PC-9 (cell line): ENCODE data around the gene CYP2R1. TPM values are rescaled to one million over a fixed set of nuclear protein-coding genes. Genes with fewer than 3 reads are reported as not detected.

Experiments
- BruUV-seq: library from RNA; stranded (reverse); fragments of 400-500 nt; replicated peaks from 2 replicates; lab custom pipeline; 2021; lab: Mats Ljungman, UMichigan
- CTCF ChIA-PET: fragments of 300-600 bp; sonication (Branson Sonifier 250); formaldehyde crosslinking; loops from one replicate; lab custom pipeline; 2022; ENCODE audit warnings: antibody characterized with exemption; lab: Charles Lee
- POLR2A ChIA-PET: fragments of 300-600 bp; sonication (Branson Sonifier 250); formaldehyde crosslinking; loops from one replicate; lab custom pipeline; 2022; ENCODE audit warnings: antibody characterized with exemption; ENCODE audit not compliant: unreplicated experiment; lab: Charles Lee
- DNase-seq, 2 experiments: peaks; one replicate each; pipeline versions ENCODE4 v3.0.0 to v3.0.0-alpha.2; 2015 to 2022; ENCODE audit warnings: mixed read lengths in 1 of 2
- H2AFZ ChIP-seq: fragments of 200-600 bp; sonication (generic); 2 replicates; pipeline ENCODE4 v1.8.1; 2017; ENCODE audit warnings: antibody characterized with exemption
- H3F3A ChIP-seq: fragments of 200-600 bp; sonication (generic); 2 replicates; pipeline ENCODE4 v1.8.1; 2017; ENCODE audit warnings: antibody characterized with exemption, mild to moderate bottlenecking, low read depth; ENCODE audit not compliant: insufficient read depth
- H3K27ac ChIP-seq: fragments of 200-600 bp; sonication (generic); 2 replicates; pipeline ENCODE4 v1.6.1; 2016; ENCODE audit warnings: mixed run types
- H3K27me3 ChIP-seq: fragments of 200-600 bp; sonication (generic); 2 replicates; pipeline ENCODE4 v1.6.1; 2016; ENCODE audit warnings: low read depth, mixed run types; ENCODE audit not compliant: insufficient read depth
- H3K36me3 ChIP-seq: fragments of 200-600 bp; sonication (generic); 2 replicates; pipeline ENCODE4 v1.6.1; 2016; ENCODE audit warnings: low read depth, mixed run types
- H3K4me1 ChIP-seq: fragments of 200-600 bp; sonication (generic); replicated peaks from 2 replicates; pipeline ENCODE4 v1.6.1; 2016; ENCODE audit warnings: mixed run types; ENCODE audit not compliant: insufficient read depth
- H3K4me2 ChIP-seq: fragments of 200-600 bp; sonication (generic); 2 replicates; pipeline ENCODE4 v1.6.1; 2017; ENCODE audit warnings: mixed run types
- H3K4me3 ChIP-seq: fragments of 200-600 bp; sonication (generic); 2 replicates; pipeline ENCODE4 v1.6.1; 2016; ENCODE audit warnings: mixed run types
- H3K79me2 ChIP-seq: fragments of 200-600 bp; sonication (generic); 2 replicates; pipeline ENCODE4 v1.6.1; 2017; ENCODE audit warnings: low read depth, mixed run types
- H3K9me2 ChIP-seq: fragments of 200-600 bp; sonication (generic); 2 replicates; pipeline ENCODE4 v1.8.1; 2017; ENCODE audit warnings: mild to moderate bottlenecking; ENCODE audit not compliant: insufficient read depth
- H3K9me3 ChIP-seq: fragments of 200-600 bp; sonication (generic); 2 replicates; pipeline ENCODE4 v1.8.1; 2016; ENCODE audit warnings: low read depth; ENCODE audit not compliant: insufficient read depth
- H4K20me1 ChIP-seq: fragments of 200-600 bp; sonication (generic); 2 replicates; pipeline ENCODE4 v1.8.1; 2017; ENCODE audit not compliant: insufficient read depth
- CTCF ChIP-seq: fragments of 200-600 bp; sonication (generic); conservative IDR thresholded peaks from 2 replicates; pipeline ENCODE4 v1.6.1; 2017; ENCODE audit warnings: mixed run types, antibody characterized with exemption, mild to moderate bottlenecking, moderate library complexity
- EZH2 ChIP-seq: fragments of 200-600 bp; sonication (generic); IDR thresholded peaks from 2 replicates; pipeline ENCODE4 v1.8.0; 2017; ENCODE audit warnings: antibody characterized with exemption, low read depth
- intact Hi-C: fragments of 100-400 bp; cut with micrococcal nuclease; formaldehyde crosslinking; loops from one replicate; pipeline ENCODE4 v1.10.0; 2022; ENCODE audit not compliant: unreplicated experiment
- total RNA-seq: library from RNA; stranded (reverse); gene quantifications from 2 replicates; pipeline ENCODE4 v1.2.3, GENCODE V29; 2021

Gene CYP2R1
- total RNA-seq, 1 experiment from 2014 or later, result 7.2 TPM

GRCh38 chr11:14902650-14903350 is 10.8 kb upstream of the CYP2R1 start:
- Histone ChIP-seq H3K9me3 (no peaks in the 10 kb centered on the region), H3K4me1 (0 out of 2 replicates have a peak, but pooled peaks cover 5% of the 10 kb centered on the region), H3K36me3 (no peaks in the 10 kb centered on the region), H3K9me2 (no peaks in the 10 kb centered on the region), H3K4me2 (no peak overlapping the region), H4K20me1 (no peaks in the 10 kb centered on the region), H3K79me2 (no peaks in the 10 kb centered on the region), H3F3A (no peaks in the 10 kb centered on the region), H3K4me3 (no peak overlapping the region), H2AFZ (no peak overlapping the region), H3K27ac (no peak overlapping the region), H3K27me3 (no peaks in the 10 kb centered on the region)
- BruUV-seq, result no TSS peak
- CTCF ChIA-PET, result interaction anchor here (0.5 kb wide), 1 partner anchor 1437 kb away, joined by 4 read pairs; no protein-coding TSS in a partner anchor
- POLR2A ChIA-PET, result no interaction called here
- TF ChIP-seq CTCF, result no peak
- no peak for TF ChIP-seq EZH2
- DNase-seq, result no peak
- intact Hi-C loops, result loop anchor here (10.0 kb wide), 2 partner anchors 102 to 172 kb away; partner anchors contain the start of gene CALCB

- Histone ChIP-seq H3K9me2 (no peaks in the 10 kb centered on the region), H3K79me2 (no peaks in the 10 kb centered on the region), H3K4me3 (no peak overlapping the region), H3F3A (no peaks in the 10 kb centered on the region), H3K4me2 (no peak overlapping the region), H3K27ac (no peak overlapping the region), H3K36me3 (no peaks in the 10 kb centered on the region), H3K27me3 (no peaks in the 10 kb centered on the region), H3K4me1 (0 out of 2 replicates have a peak, but pooled peaks cover 5% of the 10 kb centered on the region), H4K20me1 (no peaks in the 10 kb centered on the region), H2AFZ (no peak overlapping the region), H3K9me3 (no peaks in the 10 kb centered on the region)
- no TSS peak for BruUV-seq
- POLR2A ChIA-PET, result no interaction called here
- intact Hi-C loops, result no loop called here
- DNase-seq, result no peak
- no peak for TF ChIP-seq CTCF
- TF ChIP-seq EZH2, result no peak
- CTCF ChIA-PET, result no interaction called here
These were observed 6.9 kb upstream of the CYP2R1 start for GRCh38 chr11:14898906-14899305.

- DNase-seq, result no peak
- CTCF ChIA-PET, result no interaction called here
- TF ChIP-seq EZH2, result no peak
- no peak for TF ChIP-seq CTCF
These were observed 6.3 kb upstream of the CYP2R1 start for GRCh38 chr11:14898355-14898754.

More at GRCh38 chr11:14898355-14898754, 6.3 kb upstream of the CYP2R1 start:
- H4K20me1 ChIP-seq, result no peaks in the 10 kb centered on the region
- intact Hi-C loops, result no loop called here
- no peak overlapping the region for H3K4me3 ChIP-seq
- no peak overlapping the region for H3K27ac ChIP-seq
- BruUV-seq, result no TSS peak
- no peaks in the 10 kb centered on the region for H3K79me2 ChIP-seq
- POLR2A ChIA-PET, result no interaction called here
- no peaks in the 10 kb centered on the region for H3K9me2 ChIP-seq
- H3K27me3 ChIP-seq, result no peaks in the 10 kb centered on the region
- no peak overlapping the region for H3K4me2 ChIP-seq
- no peaks in the 10 kb centered on the region for H3K36me3 ChIP-seq
- no peak overlapping the region for H2AFZ ChIP-seq
- H3F3A ChIP-seq, result no peaks in the 10 kb centered on the region
- no peaks in the 10 kb centered on the region for H3K9me3 ChIP-seq
- H3K4me1 ChIP-seq, result 0 out of 2 replicates have a peak, but pooled peaks cover 5% of the 10 kb centered on the region
